ENCODE results near the gene CCL25.
"Not testable (repeated sequence)": the region's sequence is repeated elsewhere in the genome, so short reads cannot be mapped to it uniquely, and the experiment has no call there.

CCL25 gene

DNA sequence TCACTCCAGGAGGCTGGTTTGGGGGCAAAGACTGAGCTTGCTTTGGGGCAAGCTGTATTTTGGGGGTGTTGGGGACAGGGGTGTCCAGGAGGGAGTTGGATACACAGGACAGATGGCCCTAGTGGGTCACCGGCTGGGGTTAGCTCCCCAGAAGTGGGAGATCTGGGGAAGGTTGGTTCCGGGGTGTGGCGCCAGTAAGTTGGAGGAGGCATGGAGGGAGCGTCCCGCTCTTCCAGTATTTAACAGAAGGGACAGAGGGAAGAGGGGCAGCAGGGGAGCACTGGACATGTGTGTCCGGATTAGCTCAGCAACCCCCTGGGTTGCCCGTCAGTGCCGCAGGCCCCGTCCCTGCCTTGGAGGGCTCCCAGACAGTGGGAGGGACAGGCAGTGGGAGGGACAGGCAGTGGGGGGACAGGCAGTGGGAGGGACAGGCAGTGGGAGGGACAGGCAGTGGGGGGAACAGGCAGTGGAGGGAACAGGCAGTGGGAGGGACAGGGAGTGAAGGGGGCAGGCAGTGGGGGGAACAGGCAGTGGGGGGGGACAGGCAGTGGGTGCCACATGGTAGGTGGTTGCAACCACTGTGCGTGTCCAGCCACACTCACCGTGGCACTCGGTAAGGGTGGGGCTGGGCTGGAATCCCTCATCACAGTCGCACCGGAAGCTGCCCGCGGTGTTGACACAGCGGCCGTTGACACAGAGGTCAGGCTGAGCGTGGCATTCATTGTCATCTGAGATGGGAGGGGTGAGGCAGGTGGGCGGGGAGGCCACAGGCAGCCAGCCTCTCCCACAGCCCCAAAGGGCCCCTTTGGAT, 33.2 kb downstream of the CCL25 start:
- DNase-seq (ENCODE audit: low spot score): peak; percentile 12

DNA sequence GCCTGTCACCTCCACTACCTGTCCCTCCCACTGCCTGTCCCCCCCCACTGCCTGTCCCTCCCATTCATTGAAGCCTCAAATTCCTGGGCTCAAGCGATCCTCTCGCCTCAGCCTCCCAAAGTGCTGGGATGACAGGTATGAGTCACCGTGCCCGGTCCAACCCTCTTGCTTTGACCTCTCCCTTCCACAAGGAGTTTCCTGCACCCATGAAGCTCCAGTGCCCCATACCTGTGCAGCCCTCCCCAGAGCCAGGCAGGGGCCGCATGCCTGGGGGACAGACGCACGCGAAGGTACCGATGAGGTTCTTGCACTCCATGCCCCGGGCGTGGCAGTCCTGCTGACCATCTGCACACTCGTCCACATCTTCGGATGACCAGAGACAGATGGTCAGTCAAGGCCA, 34.3 kb downstream of the CCL25 start:
- no peak for DNase-seq (ENCODE audit: low spot score)

DNA sequence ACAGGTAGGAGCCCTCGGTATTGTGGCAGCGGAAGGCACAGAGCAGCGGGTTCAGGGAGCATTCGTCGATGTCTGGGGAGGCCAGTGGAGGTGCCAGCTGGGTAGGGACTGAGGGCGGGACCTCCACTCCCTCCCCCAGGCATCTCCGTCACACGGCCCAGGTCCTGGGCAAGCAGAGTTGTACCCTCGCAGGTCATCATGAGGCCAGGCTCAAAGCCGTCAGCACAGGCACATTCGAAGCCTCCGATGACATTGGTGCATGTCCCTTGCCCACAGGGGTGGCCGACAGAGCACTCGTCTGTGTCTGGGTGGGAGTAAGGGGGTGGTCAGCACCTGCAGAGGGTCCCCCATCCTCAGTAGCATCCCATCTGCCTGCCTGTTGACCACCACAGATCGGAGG, 35.3 kb downstream of the CCL25 start:
- DNase-seq (ENCODE audit: low spot score): no peak

DNA sequence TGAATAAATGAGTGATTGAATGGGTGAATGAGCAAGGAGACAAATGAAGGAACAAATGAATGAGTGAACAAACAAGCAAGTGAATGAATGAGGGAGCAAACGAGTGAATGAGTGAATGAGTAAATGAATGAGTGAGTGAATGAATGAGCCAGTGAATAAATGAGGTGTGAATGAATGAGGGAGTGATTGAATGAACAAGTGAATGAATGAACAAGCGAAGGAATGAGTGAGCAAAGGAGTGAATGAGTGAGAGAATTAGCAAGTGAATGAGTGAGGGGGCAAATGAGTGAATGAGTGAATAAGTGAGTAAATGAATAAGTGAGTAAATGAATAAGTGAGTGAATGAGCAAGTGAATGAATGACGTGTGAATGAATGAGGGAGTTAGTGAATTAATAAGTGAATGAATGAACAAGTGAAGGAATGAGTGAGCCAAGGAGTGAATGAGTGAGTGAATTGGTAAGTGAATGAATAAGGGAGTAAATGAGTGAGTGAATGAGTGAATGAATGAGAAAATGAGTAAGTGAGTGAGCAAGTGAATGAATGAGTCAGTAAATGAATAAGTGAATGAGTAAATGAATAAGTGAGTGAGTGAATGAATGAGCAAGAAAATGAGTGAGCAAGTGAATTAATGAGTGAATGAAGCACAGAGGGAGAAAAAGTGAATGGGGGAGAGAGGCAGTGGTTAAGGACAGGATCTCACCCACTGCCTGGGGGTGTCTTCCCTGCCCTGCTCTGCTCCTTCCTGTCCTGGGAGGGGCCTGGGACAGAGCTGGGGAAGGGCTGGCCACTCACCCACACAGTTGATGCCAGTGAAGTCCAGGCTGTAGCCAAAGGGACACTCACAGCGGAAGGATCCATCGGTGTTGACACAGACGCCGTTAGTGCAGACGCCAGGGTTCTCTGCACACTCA, 36.4 kb downstream of the CCL25 start:
- DNase-seq (ENCODE audit: low spot score): peak; percentile 20

DNA sequence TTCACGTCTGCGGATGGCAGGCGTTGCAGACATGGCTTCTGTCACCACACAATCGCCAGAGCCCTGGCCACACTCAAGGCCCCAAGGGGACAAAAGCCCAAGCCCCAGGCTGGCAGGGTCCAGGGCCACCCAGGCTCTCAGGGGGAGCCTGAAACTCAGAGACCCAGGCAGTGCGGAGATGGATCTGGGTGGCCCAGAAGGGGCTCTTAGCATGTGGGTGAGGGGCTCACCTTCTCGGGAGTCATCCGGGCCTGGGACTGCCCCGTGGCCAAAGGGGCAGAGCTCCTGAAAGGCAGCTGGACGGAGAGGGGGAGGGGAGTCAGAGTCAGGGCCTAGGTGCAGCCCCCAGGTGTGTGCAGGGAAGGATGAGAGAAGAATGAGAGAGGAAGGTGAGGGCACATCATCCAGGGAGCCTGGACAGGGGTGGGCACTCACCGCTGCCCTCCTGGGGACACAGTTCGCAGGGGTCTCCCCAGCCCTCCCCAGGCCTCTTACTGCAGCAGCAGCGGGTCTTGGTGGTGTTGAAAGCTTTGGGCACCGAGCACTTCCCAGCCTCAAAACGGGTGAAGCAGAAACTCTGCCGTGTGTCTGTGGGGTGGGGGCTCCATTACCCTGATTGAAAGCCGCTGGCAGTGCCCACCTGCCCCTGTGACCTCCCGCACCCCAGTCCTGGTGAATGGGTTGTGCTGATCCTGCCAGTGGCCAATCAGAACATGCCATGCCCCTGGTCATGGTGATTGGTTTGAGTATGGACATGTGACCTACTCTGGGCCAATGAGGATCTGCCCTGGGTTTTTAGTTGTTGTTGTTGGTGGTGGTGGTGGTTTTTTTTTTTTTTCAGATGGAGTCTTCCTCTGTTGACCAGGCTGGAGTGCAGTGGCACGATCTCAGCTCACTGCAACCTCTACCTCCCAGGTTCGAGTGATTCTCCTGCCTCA, 37.4 kb downstream of the CCL25 start:
- DNase-seq (ENCODE audit: low spot score): no peak

DNA sequence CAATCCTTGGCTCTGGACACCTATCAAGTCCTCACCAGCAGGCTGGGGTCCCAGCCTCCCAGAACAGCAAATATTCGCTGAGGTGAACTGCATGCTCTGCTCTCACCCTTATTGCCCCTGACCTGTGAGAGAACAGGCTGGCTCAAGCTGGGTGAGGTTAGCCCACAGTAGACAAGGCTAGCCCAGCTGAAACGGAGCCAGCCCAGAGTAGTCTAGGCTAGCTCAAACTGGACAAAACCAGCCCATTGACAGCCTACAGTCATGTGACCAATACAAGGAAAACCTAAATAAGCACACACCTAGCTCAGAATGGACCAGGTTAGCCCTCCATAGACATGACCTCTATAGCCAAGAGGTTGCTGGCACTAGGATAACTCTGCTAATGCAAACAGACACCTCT, 38.4 kb downstream of the CCL25 start:
- DNase-seq (ENCODE audit: low spot score): no peak

DNA sequence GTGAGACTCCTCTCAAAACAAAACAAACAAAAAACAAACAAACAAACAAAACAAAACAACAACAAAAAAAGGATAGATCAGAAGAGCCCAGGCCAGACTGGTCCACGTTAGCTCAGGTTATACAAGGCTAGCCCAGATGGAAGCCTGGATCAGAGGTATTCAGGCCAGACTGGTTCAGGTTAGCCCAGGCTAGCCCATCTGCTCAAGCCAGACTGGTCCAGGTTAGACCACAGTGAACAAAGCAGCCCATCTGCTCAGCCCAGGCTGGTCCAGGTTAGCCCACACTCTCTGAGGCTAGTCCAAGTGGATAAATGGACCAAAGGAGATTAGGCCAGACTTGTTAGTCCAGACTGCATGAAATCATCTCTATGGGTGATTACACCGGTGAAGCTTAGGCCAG, 41.2 kb downstream of the CCL25 start:
- no peak for DNase-seq (ENCODE audit: low spot score)

DNA sequence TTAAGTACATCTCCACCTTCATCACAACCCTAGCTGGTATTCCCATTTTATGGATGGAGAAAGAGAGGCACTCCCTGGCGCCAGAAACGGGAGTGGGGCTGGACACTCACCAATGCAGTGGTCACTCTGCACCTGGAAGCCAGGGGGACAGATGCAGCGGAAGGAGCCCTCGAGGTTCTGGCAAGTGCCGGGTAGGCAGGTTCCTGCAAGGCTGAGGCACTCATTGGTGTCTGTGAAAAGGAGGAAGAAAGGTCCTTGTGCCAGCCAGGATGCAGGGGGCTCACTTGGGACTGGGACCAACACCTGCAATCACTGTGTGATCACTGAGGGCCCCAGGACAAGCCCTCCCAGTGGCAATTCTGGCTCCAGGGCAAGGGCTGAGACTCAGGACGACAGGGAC, 41.8 kb downstream of the CCL25 start:
- DNase-seq (ENCODE audit: low spot score): no peak

DNA sequence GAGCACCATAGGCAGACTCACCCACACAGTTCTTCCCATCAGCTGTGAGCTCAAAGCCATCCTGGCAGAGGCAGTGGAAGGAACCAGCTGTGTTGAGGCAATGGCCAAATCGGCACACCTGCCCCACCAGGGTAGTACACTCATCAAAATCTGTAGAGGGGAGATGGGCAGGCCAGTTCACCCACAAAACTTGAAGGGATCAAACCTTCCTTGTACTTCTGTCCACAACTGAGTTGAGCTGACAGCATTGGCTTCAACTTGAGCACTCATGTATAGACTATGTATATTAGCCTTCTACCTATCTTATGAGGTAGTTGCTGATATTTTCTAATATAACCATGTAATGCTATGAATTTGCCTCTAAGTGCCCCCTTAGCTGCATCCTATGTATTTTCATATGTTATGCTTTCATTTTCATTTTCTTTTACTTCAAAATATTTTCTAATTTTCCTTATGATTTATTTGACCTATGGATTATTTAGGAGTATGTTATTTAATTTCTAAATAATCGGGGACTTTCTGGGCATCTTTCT, 42.9 kb downstream of the CCL25 start:
- no peak for DNase-seq (ENCODE audit: low spot score)

DNA sequence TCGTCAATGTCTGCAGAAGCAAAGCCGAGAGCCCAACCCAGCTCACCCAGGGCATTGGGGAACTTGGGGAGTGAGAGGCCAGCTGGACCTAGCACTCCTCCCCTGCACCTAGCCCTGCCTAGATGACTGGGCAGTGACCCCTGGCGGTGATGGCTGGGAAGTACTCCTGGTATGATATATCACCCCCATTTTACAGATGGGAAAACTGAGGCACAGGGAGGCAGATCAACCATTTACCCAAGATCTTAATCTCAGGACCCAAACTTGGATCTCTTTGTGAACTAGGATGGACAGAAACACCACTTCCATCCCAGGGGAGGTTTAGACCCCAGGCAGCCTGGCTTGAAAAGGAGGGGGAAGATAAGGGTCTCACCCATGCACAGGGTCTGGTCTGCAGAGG, 43.5 kb downstream of the CCL25 start:
- DNase-seq (ENCODE audit: low spot score): no peak

DNA sequence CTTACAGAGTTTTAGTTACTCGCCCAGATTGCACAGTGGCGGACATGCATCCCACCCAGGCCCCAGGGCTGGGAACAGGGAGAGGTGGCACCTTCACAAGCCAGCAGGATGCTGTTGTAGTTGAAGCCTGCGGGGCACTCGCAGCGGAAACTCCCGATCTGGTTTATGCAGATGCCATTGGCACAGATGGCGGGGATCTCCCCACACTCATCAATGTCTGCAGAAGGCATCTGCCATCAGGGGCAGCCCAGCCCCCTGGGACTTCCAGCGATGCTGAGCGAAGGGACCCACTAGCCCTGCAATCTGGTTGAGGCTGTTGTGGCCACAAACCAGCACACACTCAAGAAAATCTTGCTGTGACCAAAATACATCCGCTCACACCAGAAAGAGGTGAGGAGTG, 44.6 kb downstream of the CCL25 start:
- no peak for DNase-seq (ENCODE audit: low spot score)

DNA sequence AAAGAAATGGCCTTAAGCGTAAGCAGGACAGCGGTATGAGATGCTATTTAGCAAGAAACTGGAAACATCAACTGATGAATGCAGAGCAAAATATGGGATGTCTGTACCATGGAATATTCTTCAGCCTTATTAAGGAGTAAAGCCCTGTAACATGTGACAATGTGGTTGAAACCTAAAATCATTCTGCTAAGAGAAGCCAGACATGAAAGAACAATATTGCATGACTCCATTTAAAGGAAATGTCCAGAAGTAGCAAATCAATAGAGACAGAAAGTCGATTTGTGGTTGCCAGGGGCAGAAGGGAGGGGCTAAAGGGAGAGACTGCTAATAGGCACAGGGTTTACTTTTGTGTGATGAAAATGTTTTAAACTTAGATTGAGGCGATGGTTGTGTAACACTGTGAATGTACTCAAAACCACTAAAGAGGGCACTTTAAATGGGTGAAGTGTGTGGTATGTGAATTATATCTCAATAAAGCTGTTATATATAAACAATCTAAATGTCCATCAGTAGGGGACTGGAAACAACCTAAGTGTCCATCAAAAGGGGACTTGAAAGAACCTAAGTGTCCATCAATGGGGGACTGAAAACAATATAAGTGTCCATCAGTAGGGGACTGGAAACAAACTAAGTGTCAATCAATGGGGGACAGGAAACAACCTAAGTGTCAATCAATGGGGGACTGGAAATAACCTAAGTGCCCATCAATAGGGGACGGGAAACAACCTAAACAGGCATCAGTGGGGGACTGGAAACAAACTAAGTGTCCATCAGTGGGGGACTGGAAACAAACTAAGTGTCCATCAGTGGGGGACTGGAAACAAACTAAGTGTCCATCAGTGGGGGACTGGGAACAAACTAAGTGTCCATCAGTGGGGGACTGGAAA, 45.4 kb downstream of the CCL25 start:
- no peak for DNase-seq (ENCODE audit: low spot score)

DNA sequence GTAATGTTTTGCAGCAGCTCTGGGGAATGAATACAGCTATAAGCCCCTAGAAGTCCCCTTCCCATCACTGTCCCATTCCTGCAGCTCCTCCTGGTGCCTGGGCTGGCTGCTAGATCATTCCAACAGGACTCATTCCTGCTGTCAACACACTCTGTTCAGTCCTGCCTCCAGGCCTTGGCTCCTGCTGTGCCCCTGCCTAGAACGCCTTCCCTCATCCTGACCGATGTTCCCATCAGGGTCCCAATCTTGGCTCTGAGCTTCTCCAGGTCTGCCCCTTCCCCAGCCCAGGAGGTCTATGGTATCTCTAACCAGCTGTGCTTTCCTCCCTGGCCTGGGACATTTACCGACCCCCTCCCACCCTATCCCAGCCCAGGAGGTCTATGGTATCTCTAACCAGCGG, 48.8 kb downstream of the CCL25 start:
- DNase-seq (ENCODE audit: low spot score): no peak

DNA sequence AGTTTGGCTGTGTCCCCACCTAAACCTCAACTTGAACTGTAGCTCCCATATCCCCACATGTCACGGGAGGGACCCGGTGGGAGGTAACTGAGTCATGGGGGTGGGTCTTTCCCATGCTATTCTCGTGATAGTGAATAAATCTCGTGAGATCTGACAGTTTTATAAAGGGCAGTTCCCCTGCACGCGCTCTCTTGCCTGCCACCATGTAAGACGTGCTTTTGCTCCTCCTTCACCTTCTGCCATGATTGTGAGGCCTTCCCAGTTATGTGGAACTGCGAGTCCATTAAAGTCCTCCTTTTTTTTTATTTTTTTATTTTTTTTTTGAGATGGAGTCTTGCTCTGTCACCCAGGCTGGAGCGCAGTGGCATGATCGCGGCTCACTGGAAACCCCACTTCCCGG, 49.4 kb downstream of the CCL25 start:
- not testable (repeated sequence) for DNase-seq (ENCODE audit: low spot score)

DNA sequence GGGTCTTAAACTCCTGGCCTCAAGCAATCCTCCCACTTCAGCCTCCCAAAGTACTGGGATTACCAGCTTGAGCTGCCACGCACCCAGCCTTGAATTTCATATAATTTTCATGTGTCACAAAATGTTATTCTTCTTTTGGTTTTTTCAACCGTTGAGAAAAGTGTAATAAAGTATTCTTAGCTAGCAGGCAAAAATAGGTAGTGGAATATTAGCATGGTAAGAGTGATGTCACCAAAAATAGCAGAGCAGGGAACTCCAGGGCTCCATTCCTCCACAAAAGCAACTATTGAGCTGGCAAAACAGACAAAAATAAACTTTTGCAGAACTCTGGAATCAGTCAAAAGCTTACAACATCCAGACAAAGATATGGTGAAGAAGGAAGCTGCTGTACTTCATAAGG, 52.9 kb downstream of the CCL25 start:
- DNase-seq (ENCODE audit: low spot score): no peak

DNA sequence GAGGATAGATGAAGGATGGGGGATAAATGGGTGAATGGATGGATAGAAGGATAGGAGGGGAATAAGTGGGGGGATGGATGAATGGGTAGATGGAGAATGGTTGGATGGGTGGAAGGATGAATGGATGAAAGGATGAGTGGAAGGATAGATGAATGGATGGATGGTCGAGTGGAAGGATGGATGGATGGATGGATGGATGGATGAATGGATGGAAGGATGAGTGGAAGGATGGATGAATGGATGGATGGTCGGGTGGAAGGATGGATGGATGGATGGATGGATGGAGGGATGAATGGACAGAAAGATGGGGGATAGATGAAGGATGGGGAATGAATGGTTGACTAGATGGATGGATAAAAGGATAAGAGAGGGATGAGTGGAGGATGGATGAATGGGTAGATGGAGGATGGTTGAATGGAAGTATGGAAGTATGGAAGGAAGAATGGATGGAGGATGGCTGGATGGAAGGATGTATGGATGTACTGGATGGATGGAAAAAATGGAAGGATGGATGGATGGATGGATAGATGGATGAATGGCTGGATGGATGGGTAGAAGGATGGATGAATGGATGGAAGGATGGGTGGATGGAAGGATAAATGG, 54.8 kb downstream of the CCL25 start:
- no peak for DNase-seq (ENCODE audit: low spot score)

DNA sequence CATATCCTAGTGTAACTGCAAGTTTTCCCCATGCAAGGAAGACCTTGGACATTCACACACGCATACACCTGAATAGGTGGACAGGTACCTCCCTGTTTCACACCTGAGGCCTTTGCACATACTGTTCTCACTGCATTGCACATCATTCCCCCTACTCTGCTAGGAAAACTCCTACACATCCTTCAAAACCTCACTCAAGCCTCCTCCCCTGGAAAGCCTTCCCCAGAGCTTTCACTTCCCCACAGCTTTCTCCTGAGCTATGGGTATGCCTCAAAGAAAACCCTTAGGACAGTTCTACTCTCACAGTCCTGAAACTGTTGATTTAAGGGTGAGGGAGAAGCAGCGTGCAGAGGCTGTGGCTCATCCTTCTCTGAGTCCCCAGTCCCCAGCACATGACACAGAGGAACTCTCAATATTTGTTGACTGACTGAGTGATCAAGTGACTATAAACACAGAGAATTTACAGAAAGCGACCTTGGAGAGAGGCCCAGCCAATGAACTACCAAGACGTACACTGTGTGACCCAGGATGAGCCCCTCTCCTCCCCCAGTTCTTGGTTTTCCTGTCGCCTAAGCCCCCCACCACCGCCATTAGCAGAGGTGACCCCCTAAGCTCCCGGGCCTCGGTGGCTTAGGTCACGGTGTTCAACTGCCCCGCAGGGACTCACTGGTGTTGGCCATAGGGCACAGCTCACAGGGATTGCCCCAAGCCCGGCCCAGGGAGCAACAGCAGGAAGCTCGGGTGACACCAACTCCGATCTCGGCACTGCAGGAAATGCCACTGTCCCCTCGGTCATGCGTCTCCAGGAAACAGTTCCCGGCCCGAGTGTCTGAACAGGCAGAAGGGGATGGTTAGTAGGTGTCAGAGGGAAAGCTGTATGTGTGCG, 56.2 kb downstream of the CCL25 start:
- DNase-seq (ENCODE audit: low spot score): no peak

DNA sequence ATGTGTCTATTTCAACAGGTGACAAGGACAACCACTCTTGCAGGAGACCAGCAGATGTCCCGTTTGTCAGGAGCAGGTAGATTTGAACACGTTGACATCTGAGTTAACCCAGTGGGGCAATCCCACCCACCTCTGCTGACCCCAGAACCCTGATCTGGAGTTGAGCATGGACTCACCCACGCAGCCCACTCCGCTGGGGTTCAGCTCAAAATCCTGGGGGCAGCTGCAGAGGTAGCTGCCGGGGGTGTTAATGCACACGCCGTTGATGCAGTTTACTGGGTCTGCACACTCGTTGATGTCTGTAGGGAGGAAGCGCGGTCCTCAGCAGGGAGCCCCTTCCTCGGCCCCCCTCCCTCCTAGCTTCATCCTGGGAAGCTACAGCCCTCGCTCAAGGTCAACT, 56.9 kb downstream of the CCL25 start:
- DNase-seq (ENCODE audit: low spot score): no peak

DNA sequence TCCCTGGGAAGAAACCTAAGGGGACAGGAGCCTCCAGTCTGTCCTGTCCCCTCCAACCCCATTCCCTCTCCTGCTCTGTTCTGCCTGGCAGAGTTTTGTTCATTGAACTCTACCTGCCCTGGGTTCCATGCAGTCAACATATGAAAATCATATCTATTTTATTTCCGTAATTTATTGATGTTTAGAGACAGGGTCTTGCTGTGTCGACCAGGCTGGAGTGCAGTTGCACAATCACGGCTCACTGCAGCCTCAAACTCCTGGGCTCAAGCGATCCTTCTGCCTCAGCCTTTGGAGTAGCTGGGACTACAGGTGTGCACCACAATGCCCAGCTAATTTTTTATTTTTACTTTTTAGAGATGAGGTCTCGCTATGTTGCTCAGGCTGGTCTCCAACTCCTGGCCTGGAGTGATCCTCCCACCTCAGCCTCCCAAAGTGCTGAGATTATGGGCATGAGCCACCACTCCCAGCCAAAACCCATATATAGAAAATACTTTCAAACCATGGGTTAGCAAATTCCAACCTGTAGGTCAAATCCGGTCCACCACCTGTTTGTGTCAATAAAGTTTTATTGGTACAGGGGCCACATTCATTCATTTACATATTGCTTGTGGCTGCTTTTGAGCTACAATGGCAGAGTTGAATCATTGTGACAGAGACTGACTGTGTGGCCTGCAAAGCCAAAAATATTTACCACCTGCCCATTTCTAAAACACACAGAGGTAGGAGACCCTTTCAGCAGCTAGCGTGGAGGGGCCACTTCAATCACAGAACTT, 57.5 kb downstream of the CCL25 start:
- no peak for DNase-seq (ENCODE audit: low spot score)
